GM19372 (cell line): ENCODE measurements around the gene PPP1R8.
A peak's percentile ranks its signal among the peaks of the same experiment; 100 is the strongest.
"Not testable (repeated sequence)": the region's sequence is repeated elsewhere in the genome, so short reads cannot be mapped to it uniquely, and the experiment has no call there.

Source experiments
- ATAC-seq: cut with Tn5 transposase; IDR thresholded peaks from one replicate; pipeline ENCODE4 v1.9.1; 2021; ENCODE audit warnings: mild to moderate bottlenecking, low read depth, moderate library complexity; ENCODE audit not compliant: unreplicated experiment

PPP1R8 gene

DNA sequence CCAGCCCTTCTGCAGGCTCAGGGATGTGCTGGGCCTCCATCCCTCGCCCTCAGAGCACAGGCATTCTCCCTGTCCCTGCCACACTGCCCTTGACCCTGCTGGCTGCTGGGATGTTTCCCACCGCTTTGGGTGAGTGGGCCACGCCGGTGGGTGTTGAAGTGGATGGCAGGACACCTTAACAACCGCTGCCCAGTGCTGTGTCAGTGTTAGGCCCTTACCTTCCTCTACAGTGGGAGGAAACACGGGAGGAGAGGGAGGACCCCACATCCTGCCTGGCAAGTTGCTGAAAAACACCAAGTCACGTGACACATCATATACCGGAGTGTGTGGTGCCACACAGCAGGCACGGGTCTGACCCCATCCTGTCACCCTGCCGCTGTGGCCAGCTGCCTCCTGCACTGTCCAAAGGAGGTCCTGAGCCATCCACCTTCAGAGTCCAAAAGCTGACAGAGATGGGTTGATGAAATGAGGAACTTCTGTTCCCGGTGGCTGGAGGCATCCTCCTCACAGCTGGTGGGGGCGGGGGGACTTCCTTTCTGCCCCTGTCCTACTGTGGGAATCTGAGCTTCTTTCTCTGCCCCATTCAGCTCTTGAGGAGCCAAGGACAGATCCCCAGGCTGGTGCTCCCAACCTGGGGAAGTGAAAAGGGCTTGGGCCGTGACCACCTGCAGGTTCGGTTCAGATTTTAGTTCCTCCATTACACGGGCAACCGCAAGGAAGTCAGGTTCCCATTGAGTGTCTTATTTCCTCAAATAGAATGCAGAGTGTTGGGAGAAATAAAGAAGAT lies 38.5 kb downstream of the PPP1R8 start:
- ATAC-seq = no peak

DNA sequence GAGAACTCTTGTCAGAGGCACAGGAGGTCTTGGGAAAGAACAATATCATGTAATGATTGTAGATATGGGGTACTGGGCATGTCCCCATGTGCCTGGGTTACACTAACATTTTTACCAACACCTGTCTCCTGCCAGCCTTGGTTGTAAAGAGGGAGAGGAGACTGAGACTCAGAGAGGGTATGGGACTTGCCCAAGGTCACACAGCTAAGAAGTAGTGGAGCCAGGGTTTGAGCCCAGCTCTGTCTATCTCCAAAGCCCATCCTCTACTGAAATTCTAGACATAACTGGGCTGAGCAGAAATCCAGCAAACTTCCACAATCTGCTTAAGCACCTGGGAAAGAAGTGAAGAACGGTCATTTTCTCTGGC lies 39.1 kb downstream of the PPP1R8 start:
- no peak for ATAC-seq

DNA sequence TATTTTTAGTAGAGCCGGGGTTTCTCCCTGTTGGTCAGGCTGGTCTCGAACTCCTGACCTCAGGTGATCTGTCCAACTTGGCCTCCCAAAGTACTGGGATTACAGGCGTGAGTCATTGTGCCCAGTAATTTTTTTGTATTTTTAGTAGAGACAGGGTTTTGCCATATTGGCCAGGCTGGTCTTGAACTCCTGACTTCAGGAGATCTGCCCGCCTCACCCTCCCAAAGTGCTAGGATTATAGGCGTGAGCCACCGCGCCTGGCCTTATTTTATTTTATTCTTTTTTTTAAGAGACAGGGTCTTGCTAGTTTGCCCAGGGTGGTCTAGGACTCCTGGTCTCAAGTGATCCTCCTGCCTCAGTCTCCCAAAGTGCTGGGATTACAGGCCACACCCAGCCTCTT lies 40.5 kb downstream of the PPP1R8 start:
- ATAC-seq = not testable (repeated sequence)

DNA sequence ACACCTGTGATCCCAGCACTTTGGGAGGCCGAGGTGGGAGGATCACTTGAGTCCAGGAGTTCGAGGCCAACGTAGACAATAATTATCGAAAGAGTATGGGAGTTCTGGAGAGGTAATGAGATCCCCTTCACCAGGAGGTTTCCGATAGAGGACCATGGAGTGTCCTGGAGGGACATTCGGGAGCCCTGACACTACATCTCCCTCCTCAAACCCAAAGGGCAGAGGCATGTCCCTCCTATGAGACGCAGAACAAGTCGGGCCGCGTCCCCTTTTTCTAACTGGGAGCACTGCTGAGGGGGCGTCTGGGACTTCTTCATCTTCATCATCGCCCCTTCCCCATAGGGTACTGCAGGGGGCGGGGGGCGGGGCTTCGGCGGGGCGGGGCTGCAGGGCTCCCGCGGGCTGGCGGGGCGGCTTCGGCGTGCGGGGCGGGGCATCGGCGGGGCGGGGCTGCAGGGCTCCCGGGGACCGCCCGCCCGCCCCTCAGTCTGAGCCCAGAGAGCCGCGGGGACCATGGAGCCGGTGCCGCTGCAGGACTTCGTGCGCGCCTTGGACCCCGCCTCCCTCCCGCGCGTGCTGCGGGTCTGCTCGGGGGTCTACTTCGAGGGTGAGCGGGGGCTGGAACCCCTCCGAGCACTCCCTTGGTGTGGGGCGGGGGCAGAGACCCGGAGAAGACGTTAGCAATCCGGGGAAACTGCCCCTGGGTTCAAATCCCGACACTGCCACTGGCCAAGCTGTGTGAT lies 41.6 kb downstream of the PPP1R8 start, which contains the start of gene THEMIS2:
TSS of gene THEMIS2 (plus strand) at position 486 of the 743 bp plus-strand sequence. CDS start at position 514, 28 bp downstream.
- no peak for ATAC-seq

DNA sequence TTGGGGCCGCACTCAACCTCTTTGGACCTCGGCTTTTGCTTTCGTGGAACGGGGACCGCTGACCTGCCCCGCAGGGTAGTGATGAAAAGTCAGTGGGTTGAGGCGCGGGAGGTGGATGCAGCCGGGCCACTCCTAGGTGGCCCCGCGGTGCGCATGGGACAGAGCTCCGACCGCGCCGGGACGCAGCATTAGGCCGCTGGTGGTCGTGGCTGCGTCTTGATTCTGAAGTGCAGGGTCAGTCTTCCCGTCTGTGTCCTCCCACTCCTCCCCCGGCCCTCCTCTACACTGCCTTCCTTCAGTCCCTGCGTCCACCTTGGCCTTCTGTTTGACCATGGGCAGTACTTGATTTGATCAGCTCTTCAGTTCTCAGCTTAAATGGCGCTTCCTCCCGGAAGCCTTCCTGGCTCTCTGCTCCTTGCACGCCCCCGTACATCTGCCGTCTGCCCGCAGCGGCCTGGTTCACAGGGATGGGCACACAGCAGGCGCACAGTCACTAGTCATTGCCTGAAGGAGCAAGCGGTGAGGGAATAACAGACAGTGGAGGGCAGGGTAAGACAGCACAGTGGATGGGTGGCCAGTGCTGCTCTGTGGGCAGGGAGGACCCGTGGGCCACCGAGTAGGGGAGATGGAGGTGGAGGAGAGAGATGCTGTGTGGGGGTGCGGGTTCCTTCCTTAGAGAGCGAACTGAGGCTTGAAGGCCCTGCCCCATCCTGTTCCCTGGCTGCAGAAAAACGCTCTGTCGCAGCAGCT lies 42.4 kb downstream of the PPP1R8 start:
- ATAC-seq = no peak

DNA sequence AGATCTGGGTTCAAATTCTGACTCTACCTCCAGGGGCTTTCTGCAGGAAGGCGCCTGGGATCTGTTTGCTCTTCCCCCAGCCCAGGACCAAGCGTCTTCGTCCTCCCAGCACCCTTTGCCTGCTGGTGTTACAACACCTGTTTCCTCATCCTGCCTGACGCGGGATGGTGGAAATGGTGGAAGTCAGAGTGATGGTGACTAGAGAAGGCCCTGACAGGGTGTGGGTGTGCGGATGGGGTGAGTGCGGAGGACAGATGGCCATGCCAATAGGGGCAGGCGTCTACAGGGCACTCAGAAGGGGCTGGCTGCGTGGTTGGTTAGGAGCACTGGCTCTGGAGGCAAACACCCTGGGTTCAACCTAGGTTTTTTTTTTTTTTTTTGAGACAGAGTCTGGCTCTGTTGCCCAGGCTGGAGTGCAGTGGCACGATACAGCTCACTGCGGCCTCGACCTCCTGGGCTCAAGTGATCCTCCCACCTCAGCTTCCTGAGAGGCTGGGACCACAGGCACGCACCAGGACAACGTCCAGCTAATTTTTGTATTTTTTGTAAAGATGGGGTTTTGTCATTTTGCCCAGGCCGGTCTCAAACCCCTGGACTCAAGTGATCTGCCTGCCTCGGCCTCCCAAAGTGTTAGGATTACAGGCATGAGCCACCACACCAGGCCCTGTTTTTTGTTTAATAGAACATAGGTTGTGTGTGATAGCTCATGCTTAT lies 43.2 kb downstream of the PPP1R8 start:
- no peak for ATAC-seq

DNA sequence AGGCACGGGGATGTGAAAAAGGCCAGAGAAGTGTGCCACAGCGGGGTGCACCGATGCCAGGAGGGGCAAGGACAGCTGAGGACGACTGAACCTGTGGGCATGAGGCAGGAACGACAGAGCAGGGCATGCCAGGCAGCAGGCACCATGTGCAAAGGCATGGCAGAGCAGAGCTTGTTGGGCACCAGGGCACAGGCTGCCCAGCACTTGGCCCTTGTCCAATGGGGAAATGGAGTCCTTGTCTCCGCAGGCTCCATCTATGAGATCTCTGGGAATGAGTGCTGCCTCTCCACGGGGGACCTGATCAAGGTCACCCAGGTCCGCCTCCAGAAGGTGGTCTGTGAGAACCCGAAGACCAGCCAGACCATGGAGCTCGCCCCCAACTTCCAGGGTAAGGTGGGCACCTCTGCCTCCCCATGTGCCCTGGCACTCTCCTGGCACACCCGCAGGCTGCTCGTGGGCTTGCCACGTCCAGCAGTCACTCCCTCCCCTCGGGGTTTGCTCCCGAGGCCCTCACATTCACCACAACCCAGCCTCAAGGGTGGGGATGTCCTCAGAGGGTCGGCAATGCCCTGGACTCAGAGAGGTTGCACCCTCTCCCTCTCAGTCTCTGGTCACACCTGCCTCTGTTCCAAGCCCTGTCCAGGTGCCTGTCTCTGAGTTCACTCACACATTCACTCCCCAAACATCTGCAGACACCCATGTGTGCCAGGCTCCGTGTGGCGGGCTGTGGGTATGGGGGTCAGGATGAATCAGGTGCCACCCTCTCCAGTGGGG lies 45.9 kb downstream of the PPP1R8 start:
- ATAC-seq = no peak

DNA sequence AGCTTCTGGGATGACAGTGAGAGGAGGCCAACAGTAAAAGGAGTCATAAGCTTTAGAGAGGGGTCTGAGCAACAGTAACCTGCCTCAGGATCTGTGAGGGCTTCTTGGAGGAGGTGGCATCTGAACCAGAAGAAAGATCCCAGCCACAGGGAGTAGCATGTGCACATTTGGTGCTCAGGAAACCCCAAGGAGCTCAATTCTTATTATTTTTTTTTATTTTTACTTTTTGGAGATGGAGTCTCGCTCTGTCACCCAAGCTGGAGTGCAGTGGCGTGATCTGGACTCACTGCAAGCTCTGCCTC lies 46.5 kb downstream of the PPP1R8 start:
- ATAC-seq = no peak

DNA sequence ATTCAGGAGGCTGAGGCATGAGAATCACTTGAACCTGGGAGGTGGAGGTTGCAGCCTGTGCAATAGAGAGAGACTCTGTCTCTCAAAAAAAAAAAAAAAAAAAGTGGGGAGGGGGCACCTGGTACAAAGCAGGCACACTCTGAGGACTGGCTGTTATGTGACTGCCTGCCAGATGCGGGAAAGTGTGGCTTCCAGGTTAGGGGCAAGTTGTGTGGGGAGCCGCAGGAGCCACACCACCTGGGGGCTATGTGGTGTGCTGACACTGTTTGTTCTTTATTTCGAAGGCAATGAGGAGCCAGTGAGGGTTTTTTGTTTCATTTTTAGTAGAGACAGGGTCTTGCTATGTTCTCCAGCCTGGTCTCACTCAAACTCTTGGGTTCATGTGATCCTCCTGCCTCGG lies 47.5 kb downstream of the PPP1R8 start:
- no peak for ATAC-seq

DNA sequence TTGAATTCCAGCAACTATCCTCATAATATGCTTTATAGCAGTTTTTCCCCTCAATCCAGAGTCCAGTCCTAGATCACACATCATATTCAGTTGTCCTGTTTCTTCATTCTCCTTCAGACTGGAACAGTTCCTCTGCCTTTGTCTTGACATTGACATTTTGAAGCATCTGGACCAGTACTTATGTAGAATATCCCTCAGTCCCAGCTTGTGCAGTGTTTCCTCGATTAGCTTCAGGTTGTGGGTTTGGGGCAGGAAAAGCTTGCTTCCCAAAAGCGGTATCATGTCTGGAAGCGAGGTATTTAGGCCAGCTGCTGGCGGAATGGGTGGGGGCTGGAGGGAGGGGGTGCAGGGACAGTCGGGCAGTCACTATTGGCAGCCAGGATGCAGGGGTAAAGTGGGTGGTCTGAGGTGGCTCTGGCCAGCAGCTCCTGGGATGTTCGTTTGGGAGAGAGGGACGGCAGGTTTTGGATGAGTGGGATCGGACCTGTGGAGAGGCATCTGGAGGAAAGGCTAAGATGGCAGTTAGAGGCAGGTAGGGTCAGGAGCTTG lies 48.3 kb downstream of the PPP1R8 start:
- no peak for ATAC-seq

DNA sequence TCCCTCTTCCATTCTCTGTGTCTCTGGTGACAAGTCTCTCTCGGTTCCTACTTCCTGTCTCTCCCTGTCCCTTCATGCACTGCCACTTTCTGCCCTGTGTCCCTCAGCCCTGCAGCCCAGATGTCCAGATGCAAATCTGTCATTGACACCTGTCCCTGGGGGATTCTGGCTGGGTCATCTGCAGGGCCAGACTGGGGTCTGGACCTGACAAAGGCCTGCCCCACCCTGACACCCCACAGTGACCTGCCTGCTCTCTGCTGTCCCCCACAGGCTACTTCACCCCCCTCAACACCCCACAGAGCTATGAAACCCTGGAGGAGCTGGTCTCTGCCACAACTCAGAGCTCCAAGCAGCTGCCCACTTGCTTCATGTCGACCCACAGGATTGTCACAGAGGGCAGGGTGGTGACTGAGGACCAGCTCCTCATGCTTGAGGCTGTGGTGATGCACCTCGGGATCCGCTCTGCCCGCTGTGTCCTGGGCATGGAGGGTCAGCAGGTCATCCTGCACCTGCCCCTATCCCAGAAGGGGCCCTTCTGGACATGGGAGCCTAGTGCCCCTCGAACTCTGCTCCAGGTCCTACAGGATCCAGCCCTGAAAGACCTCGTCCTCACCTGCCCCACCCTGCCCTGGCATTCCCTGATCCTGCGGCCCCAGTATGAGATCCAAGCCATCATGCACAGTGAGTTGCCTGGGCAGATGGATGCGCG lies 48.9 kb downstream of the PPP1R8 start:
- no peak for ATAC-seq

DNA sequence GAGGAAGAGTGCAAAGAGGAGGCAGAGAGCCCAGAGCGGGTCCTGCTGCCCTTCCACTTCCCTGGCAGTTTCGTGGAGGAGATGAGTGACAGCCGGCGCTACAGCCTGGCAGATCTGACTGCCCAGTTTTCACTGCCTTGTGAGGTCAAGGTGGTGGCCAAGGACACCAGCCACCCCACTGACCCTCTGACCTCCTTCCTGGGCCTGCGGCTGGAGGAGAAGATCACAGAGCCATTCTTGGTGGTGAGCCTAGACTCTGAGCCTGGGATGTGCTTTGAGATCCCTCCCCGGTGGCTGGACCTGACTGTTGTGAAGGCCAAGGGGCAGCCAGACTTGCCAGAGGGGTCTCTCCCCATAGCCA lies 51.9 kb downstream of the PPP1R8 start:
- ATAC-seq = no peak

DNA sequence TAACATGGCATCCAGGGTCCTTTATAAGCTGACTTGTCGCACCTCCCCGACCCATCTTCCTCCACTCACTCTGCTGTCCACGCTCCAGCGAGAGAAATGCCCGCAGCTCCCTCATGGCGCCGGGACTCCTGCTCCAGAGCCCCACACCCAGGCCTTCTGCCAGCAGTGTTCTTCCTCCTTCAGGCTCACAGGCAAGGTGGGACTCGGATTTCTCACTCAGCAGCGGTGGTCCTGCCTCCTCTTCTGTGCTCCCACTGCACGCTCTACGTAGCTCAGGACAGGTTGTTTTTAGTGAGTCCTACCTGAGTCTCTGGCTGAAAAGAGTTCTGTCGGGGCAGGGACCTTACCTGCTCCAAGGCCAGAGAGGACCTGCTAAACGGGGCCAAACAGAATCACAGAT lies 53.0 kb downstream of the PPP1R8 start:
- no peak for ATAC-seq

DNA sequence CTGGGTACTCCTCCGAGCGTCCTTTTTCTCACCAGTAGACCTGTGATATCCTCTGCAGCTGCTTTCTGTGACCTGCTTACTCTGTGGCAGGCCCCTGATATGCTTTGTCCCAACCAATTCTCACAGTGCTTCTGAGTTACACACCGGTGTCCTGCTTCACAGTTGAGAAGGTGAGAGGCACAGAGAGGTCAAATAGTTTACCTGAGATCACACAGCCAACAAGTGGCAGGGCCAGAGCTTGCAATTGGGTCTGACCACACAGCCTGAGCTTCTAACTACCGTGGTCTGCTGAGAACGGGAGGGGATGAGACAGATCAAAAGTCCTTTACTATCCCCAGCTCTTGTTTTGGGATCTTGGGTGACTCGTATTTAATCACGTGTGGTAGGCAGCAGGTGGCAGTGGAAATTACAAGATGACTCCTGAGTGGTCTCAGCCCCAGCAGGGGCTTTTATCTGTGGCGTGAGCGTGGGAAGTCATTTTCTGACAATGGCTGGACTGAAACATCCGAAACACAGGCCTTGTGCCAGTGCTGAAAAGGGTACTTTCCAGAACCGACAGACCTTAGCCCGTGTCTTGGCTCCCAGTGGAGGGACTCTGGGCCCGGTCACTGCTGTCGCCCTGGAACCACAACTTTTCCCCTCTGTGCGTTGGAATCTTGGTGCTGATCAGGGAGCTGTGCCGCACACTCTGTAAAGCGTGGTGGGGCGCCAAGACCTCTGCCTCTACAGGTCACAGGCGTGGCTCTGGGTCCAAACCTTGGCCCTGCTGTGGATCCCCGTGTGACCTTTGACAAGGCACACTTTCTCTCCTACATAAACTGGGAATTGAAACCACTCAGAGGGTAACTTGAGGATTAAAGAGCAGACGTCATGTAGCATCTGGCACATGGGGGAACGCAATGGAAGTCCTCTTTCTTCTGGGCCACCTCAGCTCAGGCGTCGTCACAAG lies 53.7 kb downstream of the PPP1R8 start:
- ATAC-seq = peak; percentile 46

DNA sequence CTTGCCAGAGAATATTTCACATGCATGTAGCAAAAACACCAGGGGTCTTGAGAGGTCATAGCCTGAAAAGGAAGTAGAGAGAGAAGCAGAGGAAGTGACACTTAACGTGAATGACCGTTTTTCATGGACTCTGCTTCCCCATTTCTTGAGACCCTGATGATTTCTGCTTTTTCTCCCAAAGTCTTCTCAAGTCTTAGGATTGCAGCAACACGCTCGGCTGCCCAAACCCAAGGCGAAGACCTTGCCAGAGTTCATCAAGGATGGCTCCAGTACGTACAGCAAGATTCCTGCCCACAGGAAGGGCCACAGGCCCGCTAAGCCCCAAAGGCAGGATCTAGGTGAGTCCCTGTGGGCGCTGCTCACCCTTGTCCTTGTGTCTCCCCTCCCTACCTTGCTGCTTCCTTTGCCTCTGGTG lies 54.5 kb downstream of the PPP1R8 start:
- ATAC-seq = no peak

DNA sequence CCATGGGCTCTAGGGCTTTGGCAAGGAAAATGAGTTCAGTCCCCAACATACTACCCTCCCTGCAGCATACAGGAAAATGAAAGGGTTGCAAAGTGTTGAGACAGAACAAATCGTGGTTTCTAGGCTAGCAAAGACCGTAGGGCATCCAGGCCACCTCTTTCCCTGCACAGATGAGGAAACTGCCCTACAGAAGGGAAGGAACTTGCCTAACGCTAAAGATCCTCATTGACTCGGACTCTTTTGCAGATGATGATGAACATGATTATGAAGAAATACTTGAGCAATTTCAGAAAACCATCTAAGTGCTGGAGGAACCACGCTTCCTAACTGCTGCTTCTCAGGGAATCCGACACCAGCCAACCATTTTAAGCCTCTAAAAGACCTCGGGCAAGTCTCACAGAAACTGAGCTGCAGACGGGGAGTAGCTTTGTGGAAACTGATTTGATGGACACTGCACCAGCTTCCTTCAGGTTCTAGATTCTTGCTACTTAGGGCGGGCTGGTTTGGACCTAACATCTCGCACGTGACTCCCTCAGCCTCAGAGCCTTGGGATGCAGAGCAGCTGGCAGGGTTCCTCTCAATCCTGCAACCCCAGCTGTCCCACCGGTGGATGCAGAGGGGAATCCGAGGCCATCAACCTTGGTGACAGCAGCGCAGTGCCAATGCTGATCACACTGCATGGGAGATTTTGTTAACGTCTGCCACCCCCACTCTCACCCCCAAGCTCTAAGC lies 55.2 kb downstream of the PPP1R8 start:
- no peak for ATAC-seq

DNA sequence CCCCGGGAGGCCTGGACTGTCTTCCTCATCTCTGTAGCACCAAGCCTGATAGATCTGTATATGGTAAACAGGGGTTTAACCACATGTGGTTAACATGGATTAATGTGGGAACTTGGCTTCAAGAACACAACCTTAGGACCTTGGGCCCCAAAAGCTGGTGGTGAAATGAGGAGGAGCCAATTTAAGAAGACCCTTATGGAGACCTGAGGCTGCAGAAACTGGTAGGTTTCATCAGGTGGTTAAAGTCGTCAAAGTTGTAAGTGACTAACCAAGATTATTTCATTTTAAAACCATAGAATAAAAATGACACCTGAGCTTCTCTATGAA lies 55.7 kb downstream of the PPP1R8 start:
- no peak for ATAC-seq

DNA sequence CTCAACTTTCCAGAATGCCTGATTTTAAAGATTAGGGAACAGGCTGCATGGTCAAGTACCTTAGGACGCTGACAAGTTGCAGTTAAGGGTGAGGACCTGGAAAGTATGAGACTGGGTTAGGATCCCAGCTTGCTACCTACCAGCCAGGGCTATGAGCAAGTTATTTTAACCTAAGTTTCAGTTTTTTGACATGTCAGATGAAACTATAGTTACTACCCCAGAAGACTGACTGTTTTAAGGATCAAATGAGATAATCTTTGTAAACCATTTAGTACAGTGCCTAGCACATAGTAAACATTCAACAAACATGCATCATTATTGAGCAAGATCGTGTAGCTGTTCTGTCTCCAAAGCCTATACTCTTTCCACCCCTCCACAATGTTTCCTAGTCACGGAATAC lies 56.2 kb downstream of the PPP1R8 start:
- ATAC-seq = no peak
